IMR-90 (cell line): ENCODE measurements around the gene DCUN1D3. TPM values are rescaled to one million over a fixed set of nuclear protein-coding genes. Genes with fewer than 3 reads are reported as not detected.

Source experiments
- ATAC-seq: fragments of 200-7000 bp; cut with Tn5 transposase; 2 replicates; pipeline ENCODE4 v1.9.1; 2020; ENCODE audit warnings: low read depth, mild to moderate bottlenecking, moderate library complexity
- BruUV-seq: library from RNA; stranded (reverse); fragments of 400-500 nt; replicated peaks from 2 replicates; lab custom pipeline; 2021; lab: Mats Ljungman, UMichigan
- CTCF ChIA-PET: fragments of 300-600 bp; formaldehyde crosslinking; extraction: SDS; loops from one replicate; lab custom pipeline; 2021; ENCODE audit warnings: antibody characterized with exemption; lab: Yijun Ruan, JAX
- POLR2A ChIA-PET: fragments of 300-600 bp; sonication (Branson Sonifier 250); formaldehyde crosslinking; loops from one replicate; lab custom pipeline; 2022; ENCODE audit warnings: antibody characterized with exemption; ENCODE audit not compliant: unreplicated experiment; lab: Charles Lee
- DNase-seq: peaks from one replicate; pipeline ENCODE4 v3.0.0; 2013
- H2AFZ ChIP-seq: replicated peaks from 2 replicates; pipeline ENCODE3; 2013; ENCODE audit warnings: low read length, mild to moderate bottlenecking; ENCODE audit not compliant: poor library complexity
- H2AK5ac ChIP-seq: 2 replicates; pipeline ENCODE4 v1.6.1; 2013; ENCODE audit warnings: low read depth, low read length, inconsistent platforms
- H2AK9ac ChIP-seq: replicated peaks from 2 replicates; pipeline ENCODE3; 2013; ENCODE audit warnings: mild to moderate bottlenecking, low read depth, low read length, moderate library complexity; ENCODE audit not compliant: poor library complexity
- H2BK120ac ChIP-seq: 2 replicates; pipeline ENCODE4 v1.6.1; 2013; ENCODE audit warnings: low read depth, low read length, inconsistent platforms
- H2BK15ac ChIP-seq: 3 replicates; pipeline ENCODE4 v1.6.1; 2013; ENCODE audit warnings: low read depth, low read length, inconsistent platforms
- H2BK20ac ChIP-seq: 2 replicates; pipeline ENCODE4 v1.6.1; 2013; ENCODE audit warnings: low read depth, mild to moderate bottlenecking, inconsistent platforms, low read length, moderate library complexity
- H2BK5ac ChIP-seq: 2 replicates; pipeline ENCODE4 v1.6.1; 2013; ENCODE audit warnings: mild to moderate bottlenecking, low read depth, low read length, inconsistent platforms; ENCODE audit not compliant: poor library complexity, severe bottlenecking
- H3K14ac ChIP-seq: replicated peaks from 2 replicates; pipeline ENCODE4 v1.6.1; 2013; ENCODE audit warnings: low read depth, low read length, inconsistent platforms
- H3K18ac ChIP-seq: 2 replicates; pipeline ENCODE4 v1.6.1; 2013; ENCODE audit warnings: low read depth, low read length, control low read depth
- H3K23ac ChIP-seq: 2 replicates; pipeline ENCODE4 v1.6.1; 2013; ENCODE audit warnings: low read depth, low read length, inconsistent platforms
- H3K27ac ChIP-seq: 2 replicates; pipeline ENCODE4 v1.5.1; 2013; ENCODE audit warnings: mild to moderate bottlenecking, control low read depth, low read length; ENCODE audit not compliant: insufficient read depth
- H3K27me3 ChIP-seq: 2 replicates; pipeline ENCODE4 v1.6.1; 2013; ENCODE audit warnings: low read length; ENCODE audit not compliant: control insufficient read depth, insufficient read depth
- H3K36me3 ChIP-seq: 2 replicates; pipeline ENCODE4 v1.6.1; 2013; ENCODE audit warnings: low read length, mixed read lengths; ENCODE audit not compliant: control insufficient read depth, insufficient read depth
- H3K4ac ChIP-seq: 2 replicates; pipeline ENCODE4 v1.6.1; 2013; ENCODE audit warnings: low read depth, low read length, inconsistent platforms
- H3K4me1 ChIP-seq: 2 replicates; pipeline ENCODE4 v1.6.1; 2013; ENCODE audit warnings: low read length, mixed read lengths; ENCODE audit not compliant: control insufficient read depth, insufficient read depth
- H3K4me2 ChIP-seq: 2 replicates; pipeline ENCODE4 v1.6.1; 2013; ENCODE audit warnings: low read depth, mild to moderate bottlenecking, control low read depth, low read length, moderate library complexity
- H3K4me3 ChIP-seq: 2 replicates; pipeline ENCODE4 v1.5.1; 2013; ENCODE audit warnings: low read depth, mild to moderate bottlenecking, control low read depth, low read length, moderate library complexity; ENCODE audit not compliant: insufficient read depth
- H3K56ac ChIP-seq: 2 replicates; pipeline ENCODE4 v1.6.1; 2013; ENCODE audit warnings: low read length, inconsistent platforms; ENCODE audit not compliant: insufficient read depth; ENCODE audit errors: extremely low read depth
- H3K79me1 ChIP-seq, 2 experiments: 2 replicates each; pipeline ENCODE4 v1.6.1; 2013; ENCODE audit warnings: low read length in 2 of 2, inconsistent platforms in 1 of 2, low read depth in 1 of 2
- H3K9ac ChIP-seq: 2 replicates; pipeline ENCODE4 v1.6.1; 2013; ENCODE audit warnings: low read depth, low read length, control low read depth
- H3K9me1 ChIP-seq: 2 replicates; pipeline ENCODE4 v1.6.1; 2013; ENCODE audit warnings: low read length, inconsistent platforms; ENCODE audit not compliant: insufficient read depth
- H3K9me3 ChIP-seq: 2 replicates; pipeline ENCODE4 v1.6.1; 2013; ENCODE audit warnings: low read length; ENCODE audit not compliant: control insufficient read depth, insufficient read depth
- H4K20me1 ChIP-seq: 2 replicates; pipeline ENCODE4 v1.6.1; 2013; ENCODE audit warnings: low read length, inconsistent platforms; ENCODE audit not compliant: insufficient read depth
- H4K5ac ChIP-seq: 2 replicates; pipeline ENCODE4 v1.6.1; 2013; ENCODE audit warnings: mild to moderate bottlenecking, low read depth, low read length, control low read depth
- H4K8ac ChIP-seq, 2 experiments: 2 replicates each; pipeline ENCODE4 v1.6.1; 2013; ENCODE audit warnings: low read depth in 2 of 2, low read length in 2 of 2, control low read depth in 1 of 2, inconsistent platforms in 1 of 2
- H4K91ac ChIP-seq: 2 replicates; pipeline ENCODE4 v1.6.1; 2013; ENCODE audit warnings: low read depth, low read length, inconsistent platforms; ENCODE audit not compliant: insufficient read depth
- BHLHE40 ChIP-seq: fragments of 150-350 bp; IDR thresholded peaks from 2 replicates; pipeline ENCODE4 v1.6.1; 2016; ENCODE audit warnings: mild to moderate bottlenecking, low read depth, low read length
- CEBPB ChIP-seq: IDR thresholded peaks from 2 replicates; pipeline ENCODE4 v1.6.1; 2012; ENCODE audit warnings: low read depth, low read length, improper control_type of control experiment
- CHD1 ChIP-seq: IDR thresholded peaks from 2 replicates; pipeline ENCODE4 v1.6.1; 2012; ENCODE audit warnings: low read depth, low read length, improper control_type of control experiment
- FOS ChIP-seq: fragments of 150-350 bp; IDR thresholded peaks from 2 replicates; pipeline ENCODE4 v1.6.1; 2016; ENCODE audit warnings: low read depth, low read length
- MAFK ChIP-seq: IDR thresholded peaks from 2 replicates; pipeline ENCODE4 v1.6.1; 2012; ENCODE audit warnings: low read depth, low read length, improper control_type of control experiment
- MAZ ChIP-seq: IDR thresholded peaks from 2 replicates; pipeline ENCODE4 v1.6.1; 2012; ENCODE audit warnings: low read depth, mild to moderate bottlenecking, low read length, improper control_type of control experiment, moderate library complexity, borderline replicate concordance
- MXI1 ChIP-seq: IDR thresholded peaks from 2 replicates; pipeline ENCODE4 v1.6.1; 2012; ENCODE audit warnings: low read depth, mild to moderate bottlenecking, low read length, moderate library complexity, borderline replicate concordance
- NFE2L2 ChIP-seq: fragments of 150-350 bp; IDR thresholded peaks from 2 replicates; pipeline ENCODE4 v1.6.1; 2016; ENCODE audit warnings: low read depth, mild to moderate bottlenecking, low read length
- POLR2A ChIP-seq: IDR thresholded peaks from 2 replicates; pipeline ENCODE4 v1.6.1; 2012; ENCODE audit warnings: mild to moderate bottlenecking, low read depth, low read length
- RAD21 ChIP-seq: IDR thresholded peaks from 2 replicates; pipeline ENCODE4 v1.6.1; 2012; ENCODE audit warnings: low read length, improper control_type of control experiment
- RCOR1 ChIP-seq: IDR thresholded peaks from 2 replicates; pipeline ENCODE4 v1.6.1; 2012; ENCODE audit warnings: mild to moderate bottlenecking, low read length, improper control_type of control experiment; ENCODE audit not compliant: insufficient replicate concordance
- RFX5 ChIP-seq: IDR thresholded peaks from 2 replicates; pipeline ENCODE4 v1.8.0; 2012; ENCODE audit warnings: low read depth, mild to moderate bottlenecking, low read length, moderate library complexity
- SMC3 ChIP-seq: fragments of 150-350 bp; IDR thresholded peaks from 2 replicates; pipeline ENCODE4 v1.6.1; 2016; ENCODE audit warnings: low read depth, mild to moderate bottlenecking, antibody characterized with exemption, low read length, moderate library complexity
- WGBS, 2 experiments: methylation state at CpG; one replicate each; pipeline versions ENCODE4 v1.1.5 to v1.1.7; 2013; ENCODE audit warnings: missing lambda C conversion rate in 2 of 2; ENCODE audit not compliant: insufficient read length in 1 of 2; ENCODE audit errors: extremely low coverage in 2 of 2; 5-methylcytosine and 5-hydroxymethylcytosine counted together
- dilution Hi-C: fragments of 300-500 bp; cut with HindIII; formaldehyde crosslinking; loops from one replicate; pipeline ENCODE4 v1.14.3; 2018; ENCODE audit warnings: low sequenced_read_pairs; ENCODE audit not compliant: unreplicated experiment
- in situ Hi-C: fragments of 300-500 bp; cut with MboI; formaldehyde crosslinking; loops from 3 replicates; pipeline ENCODE4 v1.14.3; 2019; ENCODE audit warnings: low sequenced_read_pairs, inconsistent platforms, mixed read lengths
- intact Hi-C: fragments of 100-400 bp; cut with micrococcal nuclease; formaldehyde crosslinking; loops from 2 replicates; pipeline ENCODE4 v1.10.0; 2022
- polyA plus RNA-seq, 3 experiments: library from polyadenylated mRNA; depleted of rRNA; stranded (reverse); fragments of >200 nt; gene quantifications; 2 replicates each; pipeline ENCODE4 v1.2.3, GENCODE V29; 2012; ENCODE audit warnings: low replicate concordance in 1 of 3
- total RNA-seq: library from RNA; depleted of rRNA; stranded (reverse); fragments of >200 nt; gene quantifications from 2 replicates; pipeline ENCODE4 v1.2.3, GENCODE V29; 2012
- TF ChIP-seq, protein P1 (sequence below): fragments of 150-350 bp; IDR thresholded peaks from 2 replicates; pipeline ENCODE4 v1.6.1; 2016; ENCODE audit warnings: low read depth, mild to moderate bottlenecking, low read length, moderate library complexity, borderline replicate concordance
- TF ChIP-seq, protein P2 (sequence below): fragments of 150-350 bp; IDR thresholded peaks from 2 replicates; pipeline ENCODE4 v1.6.1; 2017; ENCODE audit warnings: mild to moderate bottlenecking, antibody characterized with exemption, low read length, low read depth
- TF ChIP-seq, protein P3 (sequence below): conservative IDR thresholded peaks from 2 replicates; pipeline ENCODE4 v1.5.1; 2012; ENCODE audit warnings: mild to moderate bottlenecking, low read depth, low read length, improper control_type of control experiment

DCUN1D3 gene
- total and polyA plus RNA-seq, 2 of the 4 experiments (the other 2 are of a cell fraction), result 8.1 to 42.3 TPM

DNA sequence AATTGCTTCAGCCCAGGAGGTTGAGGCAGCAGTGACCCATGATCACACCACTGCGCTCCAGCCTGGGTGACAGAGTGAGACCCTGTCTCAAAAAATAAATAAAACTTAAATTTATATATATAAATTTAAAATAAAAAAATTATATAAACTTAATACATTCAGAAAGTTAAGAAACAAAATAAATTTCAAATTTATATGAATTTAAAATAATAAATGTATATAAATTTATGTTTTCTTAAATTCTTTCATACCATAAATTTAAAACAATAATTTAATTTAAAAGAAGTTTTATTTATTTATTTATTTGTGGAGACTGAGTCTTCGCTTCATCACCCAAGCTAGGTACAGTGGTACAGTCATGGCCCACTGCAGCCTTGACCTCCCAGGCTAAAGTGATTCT is 20.6 kb upstream of the DCUN1D3 start:
- peaks cover 3% of the 10 kb centered on the region; the same call in 1 of the 2 replicates for H3K9me1 ChIP-seq
- peaks cover 7% of the 10 kb centered on the region for H3K36me3 ChIP-seq
- H2BK5ac ChIP-seq, result no peak overlapping the region
- no peak overlapping the region for H3K4me3 ChIP-seq
- intact Hi-C loops, result no loop called here
- TF ChIP-seq RAD21 (no peak), MAFK (no peak), FOS (no peak), SMC3 (no peak), NFE2L2 (no peak), POLR2A (no peak), MXI1 (no peak), RFX5 (no peak), MAZ (no peak), RCOR1 (no peak), CHD1 (no peak), BHLHE40 (no peak), CEBPB (no peak)
- TF ChIP-seq, protein P1, sequence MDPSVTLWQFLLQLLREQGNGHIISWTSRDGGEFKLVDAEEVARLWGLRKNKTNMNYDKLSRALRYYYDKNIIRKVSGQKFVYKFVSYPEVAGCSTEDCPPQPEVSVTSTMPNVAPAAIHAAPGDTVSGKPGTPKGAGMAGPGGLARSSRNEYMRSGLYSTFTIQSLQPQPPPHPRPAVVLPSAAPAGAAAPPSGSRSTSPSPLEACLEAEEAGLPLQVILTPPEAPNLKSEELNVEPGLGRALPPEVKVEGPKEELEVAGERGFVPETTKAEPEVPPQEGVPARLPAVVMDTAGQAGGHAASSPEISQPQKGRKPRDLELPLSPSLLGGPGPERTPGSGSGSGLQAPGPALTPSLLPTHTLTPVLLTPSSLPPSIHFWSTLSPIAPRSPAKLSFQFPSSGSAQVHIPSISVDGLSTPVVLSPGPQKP, result no peak
- TF ChIP-seq, protein P2, sequence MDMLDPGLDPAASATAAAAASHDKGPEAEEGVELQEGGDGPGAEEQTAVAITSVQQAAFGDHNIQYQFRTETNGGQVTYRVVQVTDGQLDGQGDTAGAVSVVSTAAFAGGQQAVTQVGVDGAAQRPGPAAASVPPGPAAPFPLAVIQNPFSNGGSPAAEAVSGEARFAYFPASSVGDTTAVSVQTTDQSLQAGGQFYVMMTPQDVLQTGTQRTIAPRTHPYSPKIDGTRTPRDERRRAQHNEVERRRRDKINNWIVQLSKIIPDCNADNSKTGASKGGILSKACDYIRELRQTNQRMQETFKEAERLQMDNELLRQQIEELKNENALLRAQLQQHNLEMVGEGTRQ, result no peak
- TF ChIP-seq, protein P3, sequence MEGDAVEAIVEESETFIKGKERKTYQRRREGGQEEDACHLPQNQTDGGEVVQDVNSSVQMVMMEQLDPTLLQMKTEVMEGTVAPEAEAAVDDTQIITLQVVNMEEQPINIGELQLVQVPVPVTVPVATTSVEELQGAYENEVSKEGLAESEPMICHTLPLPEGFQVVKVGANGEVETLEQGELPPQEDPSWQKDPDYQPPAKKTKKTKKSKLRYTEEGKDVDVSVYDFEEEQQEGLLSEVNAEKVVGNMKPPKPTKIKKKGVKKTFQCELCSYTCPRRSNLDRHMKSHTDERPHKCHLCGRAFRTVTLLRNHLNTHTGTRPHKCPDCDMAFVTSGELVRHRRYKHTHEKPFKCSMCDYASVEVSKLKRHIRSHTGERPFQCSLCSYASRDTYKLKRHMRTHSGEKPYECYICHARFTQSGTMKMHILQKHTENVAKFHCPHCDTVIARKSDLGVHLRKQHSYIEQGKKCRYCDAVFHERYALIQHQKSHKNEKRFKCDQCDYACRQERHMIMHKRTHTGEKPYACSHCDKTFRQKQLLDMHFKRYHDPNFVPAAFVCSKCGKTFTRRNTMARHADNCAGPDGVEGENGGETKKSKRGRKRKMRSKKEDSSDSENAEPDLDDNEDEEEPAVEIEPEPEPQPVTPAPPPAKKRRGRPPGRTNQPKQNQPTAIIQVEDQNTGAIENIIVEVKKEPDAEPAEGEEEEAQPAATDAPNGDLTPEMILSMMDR, result no peak
- ChIA-PET POLR2A (no interaction called here), CTCF (no interaction called here)
- no peak overlapping the region for H3K14ac ChIP-seq
- H3K4ac ChIP-seq, result no peak overlapping the region
- no CpG with 5 or more reads among the region's 2 CpGs for WGBS, 2 experiments
- H2AK9ac ChIP-seq, result no peak overlapping the region
- no peak overlapping the region for H2BK120ac ChIP-seq
- H2AK5ac ChIP-seq, result no peak overlapping the region
- H4K5ac ChIP-seq, result no peak overlapping the region
- no peaks in the 10 kb centered on the region for H3K79me1 ChIP-seq
- H4K8ac ChIP-seq, result no peak overlapping the region
- no peaks in the 10 kb centered on the region for H4K20me1 ChIP-seq
- no peak overlapping the region for H3K27ac ChIP-seq
- no TSS peak for BruUV-seq
- in situ Hi-C loops, result no loop called here
- H4K91ac ChIP-seq, result no peak overlapping the region
- no peak overlapping the region for H2BK20ac ChIP-seq
- ATAC-seq (no peak), DNase-seq (no peak)
- no peak overlapping the region for H3K23ac ChIP-seq
- H3K18ac ChIP-seq, result no peak overlapping the region
- H3K9ac ChIP-seq, result no peak overlapping the region
- peaks cover 2% of the 10 kb centered on the region; the same call in 1 of the 2 replicates for H3K4me1 ChIP-seq
- no peak overlapping the region for H2AFZ ChIP-seq
- H3K9me3 ChIP-seq, result no peaks in the 10 kb centered on the region
- dilution Hi-C loops, result no loop called here
- no peak overlapping the region for H3K56ac ChIP-seq
- H3K27me3 ChIP-seq, result no peaks in the 10 kb centered on the region
- no peak overlapping the region for H2BK15ac ChIP-seq
- H3K4me2 ChIP-seq, result no peak overlapping the region
